Ovary (tissue), 3 donors: ENCODE data around the gene CLDN4.

Experiments used
- EP300 ChIP-seq: sonication (generic); formaldehyde crosslinking; IDR thresholded peaks from one replicate; pipeline ENCODE4 v1.6.1; 2017; ENCODE audit warnings: antibody characterized with exemption
- POLR2A ChIP-seq: fragments of 450-650 bp; IDR thresholded peaks from one replicate; pipeline ENCODE4 v1.6.1; 2017; ENCODE audit warnings: antibody characterized with exemption, mild to moderate bottlenecking, moderate library complexity
- TF ChIP-seq, protein P1 (sequence below), 3 donors: fragments of 450-650 bp in 2 of 3; fragments of 200-600 bp in 1 of 3; IDR thresholded peaks; one replicate each; pipeline versions ENCODE4 v1.5.1 to v1.8.0; 2016 to 2022; ENCODE audit warnings: antibody characterized with exemption in 3 of 3, mild to moderate bottlenecking in 1 of 3
- donor health status: DM: no; HTN: no; CAD: no.

DNA sequence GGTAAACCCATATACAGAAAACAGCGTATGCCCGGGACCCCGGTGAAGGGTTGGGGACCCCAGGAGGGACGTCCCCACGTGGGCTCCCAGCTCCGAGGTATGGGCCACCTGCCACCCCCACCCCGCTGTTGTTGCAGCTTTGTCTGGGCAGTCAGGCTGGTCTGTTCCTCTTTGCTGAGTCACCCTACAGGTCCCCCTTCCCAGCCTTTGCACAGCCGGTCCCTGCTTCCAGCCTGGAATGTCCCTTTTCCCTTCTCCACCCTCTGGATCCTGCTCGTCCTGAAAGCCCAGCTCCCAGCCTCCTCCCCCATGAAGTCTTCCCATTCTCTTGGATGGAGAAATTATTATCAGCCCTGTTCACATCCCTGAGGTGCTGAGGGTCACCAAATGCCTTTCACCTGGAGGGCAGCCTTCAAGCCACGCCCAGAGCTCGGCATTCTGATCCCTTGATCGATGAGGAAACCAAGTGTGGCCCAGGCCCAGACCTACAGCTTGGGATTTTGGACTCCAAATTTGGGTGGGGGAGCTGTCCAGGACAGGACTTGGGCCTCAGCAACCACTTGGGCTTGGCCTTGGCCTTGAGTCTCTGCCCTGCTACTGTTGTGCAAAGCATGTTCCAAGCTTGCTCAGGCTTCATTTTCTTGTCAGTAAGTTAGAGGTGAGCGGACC, 2.6 kb downstream of the CLDN4 start:
- TF ChIP-seq, protein P1, sequence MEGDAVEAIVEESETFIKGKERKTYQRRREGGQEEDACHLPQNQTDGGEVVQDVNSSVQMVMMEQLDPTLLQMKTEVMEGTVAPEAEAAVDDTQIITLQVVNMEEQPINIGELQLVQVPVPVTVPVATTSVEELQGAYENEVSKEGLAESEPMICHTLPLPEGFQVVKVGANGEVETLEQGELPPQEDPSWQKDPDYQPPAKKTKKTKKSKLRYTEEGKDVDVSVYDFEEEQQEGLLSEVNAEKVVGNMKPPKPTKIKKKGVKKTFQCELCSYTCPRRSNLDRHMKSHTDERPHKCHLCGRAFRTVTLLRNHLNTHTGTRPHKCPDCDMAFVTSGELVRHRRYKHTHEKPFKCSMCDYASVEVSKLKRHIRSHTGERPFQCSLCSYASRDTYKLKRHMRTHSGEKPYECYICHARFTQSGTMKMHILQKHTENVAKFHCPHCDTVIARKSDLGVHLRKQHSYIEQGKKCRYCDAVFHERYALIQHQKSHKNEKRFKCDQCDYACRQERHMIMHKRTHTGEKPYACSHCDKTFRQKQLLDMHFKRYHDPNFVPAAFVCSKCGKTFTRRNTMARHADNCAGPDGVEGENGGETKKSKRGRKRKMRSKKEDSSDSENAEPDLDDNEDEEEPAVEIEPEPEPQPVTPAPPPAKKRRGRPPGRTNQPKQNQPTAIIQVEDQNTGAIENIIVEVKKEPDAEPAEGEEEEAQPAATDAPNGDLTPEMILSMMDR (IDR thresholded peaks at IDR 0.05): no peak
- TF ChIP-seq POLR2A: no peak
- TF ChIP-seq EP300: no peak
